ENCODE data around the gene RNU2-1. TPM values are rescaled to one million over a fixed set of nuclear protein-coding genes. Genes with fewer than 3 reads are reported as not detected.

RNU2-1 gene
- total and polyA plus RNA-seq, 2 experiments from 2014 or later, result 11.2 TPM; not detected in 1

DNA sequence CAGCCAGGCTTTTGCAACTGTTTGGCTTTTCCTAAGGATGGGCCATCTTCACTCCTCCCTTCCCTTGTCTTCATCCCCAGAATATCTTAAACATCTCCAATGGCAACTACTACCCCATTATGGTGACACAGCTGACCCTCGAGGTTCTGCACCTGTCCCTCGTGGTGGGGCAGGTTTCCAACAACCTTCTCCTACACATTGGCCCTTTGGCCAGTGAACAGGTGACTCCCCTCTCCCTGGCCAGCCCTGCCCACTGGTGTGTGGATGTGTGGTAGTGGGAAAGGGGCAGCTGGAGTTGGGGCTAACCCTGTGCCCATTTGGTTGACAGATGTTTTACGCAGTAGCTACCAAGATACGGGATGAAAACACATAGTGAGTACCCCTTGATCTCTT is 17.4 kb downstream of the RNU2-1 start:
- Mint-ChIP-seq H3K36me3 (ENCODE audit: low read depth) (peaks cover 3% of the 10 kb centered on the region; the same call in 1 of the 3 replicates), H3K27ac (no peak overlapping the region), H3K4me3 (no peak overlapping the region), H3K27me3 (ENCODE audit: insufficient read depth, low read depth, poor library complexity) (peaks cover 7% of the 10 kb centered on the region), H3K4me1 (peaks cover 10% of the 10 kb centered on the region), H3K9me3 (no peaks in the 10 kb centered on the region; the same call in 2 of the 3 replicates)
- Histone ChIP-seq H2AFZ (no peak overlapping the region), H3K4me3 (no peak overlapping the region), H3K36me3 (ENCODE audit: insufficient read depth) (no peaks in the 10 kb centered on the region), H3K9me2 (ENCODE audit: insufficient read depth) (no peaks in the 10 kb centered on the region), H3K79me2 (replicated peaks; ENCODE audit: insufficient read depth) (no peaks in the 10 kb centered on the region), H3K27me3 (ENCODE audit: insufficient read depth) (no peaks in the 10 kb centered on the region), H3K4me1 (ENCODE audit: insufficient read depth) (peaks cover 12% of the 10 kb centered on the region), H3K4me2 (no peak overlapping the region), H4K20me1 (replicated peaks; ENCODE audit: insufficient read depth) (no peaks in the 10 kb centered on the region), H3K27ac (ENCODE audit: low read depth) (no peak overlapping the region), H3F3A (replicated peaks; ENCODE audit: low read depth) (no peaks in the 10 kb centered on the region)
- no peak for TF ChIP-seq EZH2phosphoT487 (IDR thresholded peaks at IDR 0.05; ENCODE audit: unreplicated experiment)
- TF ChIP-seq, protein P1, sequence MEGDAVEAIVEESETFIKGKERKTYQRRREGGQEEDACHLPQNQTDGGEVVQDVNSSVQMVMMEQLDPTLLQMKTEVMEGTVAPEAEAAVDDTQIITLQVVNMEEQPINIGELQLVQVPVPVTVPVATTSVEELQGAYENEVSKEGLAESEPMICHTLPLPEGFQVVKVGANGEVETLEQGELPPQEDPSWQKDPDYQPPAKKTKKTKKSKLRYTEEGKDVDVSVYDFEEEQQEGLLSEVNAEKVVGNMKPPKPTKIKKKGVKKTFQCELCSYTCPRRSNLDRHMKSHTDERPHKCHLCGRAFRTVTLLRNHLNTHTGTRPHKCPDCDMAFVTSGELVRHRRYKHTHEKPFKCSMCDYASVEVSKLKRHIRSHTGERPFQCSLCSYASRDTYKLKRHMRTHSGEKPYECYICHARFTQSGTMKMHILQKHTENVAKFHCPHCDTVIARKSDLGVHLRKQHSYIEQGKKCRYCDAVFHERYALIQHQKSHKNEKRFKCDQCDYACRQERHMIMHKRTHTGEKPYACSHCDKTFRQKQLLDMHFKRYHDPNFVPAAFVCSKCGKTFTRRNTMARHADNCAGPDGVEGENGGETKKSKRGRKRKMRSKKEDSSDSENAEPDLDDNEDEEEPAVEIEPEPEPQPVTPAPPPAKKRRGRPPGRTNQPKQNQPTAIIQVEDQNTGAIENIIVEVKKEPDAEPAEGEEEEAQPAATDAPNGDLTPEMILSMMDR (conservative IDR thresholded peaks at IDR 0.05; ENCODE audit: low read depth in 2 of 2), result no peak
- no peak for TF ChIP-seq NANOG (IDR thresholded peaks at IDR 0.05; ENCODE audit: borderline replicate concordance)
- TF ChIP-seq, protein P2, sequence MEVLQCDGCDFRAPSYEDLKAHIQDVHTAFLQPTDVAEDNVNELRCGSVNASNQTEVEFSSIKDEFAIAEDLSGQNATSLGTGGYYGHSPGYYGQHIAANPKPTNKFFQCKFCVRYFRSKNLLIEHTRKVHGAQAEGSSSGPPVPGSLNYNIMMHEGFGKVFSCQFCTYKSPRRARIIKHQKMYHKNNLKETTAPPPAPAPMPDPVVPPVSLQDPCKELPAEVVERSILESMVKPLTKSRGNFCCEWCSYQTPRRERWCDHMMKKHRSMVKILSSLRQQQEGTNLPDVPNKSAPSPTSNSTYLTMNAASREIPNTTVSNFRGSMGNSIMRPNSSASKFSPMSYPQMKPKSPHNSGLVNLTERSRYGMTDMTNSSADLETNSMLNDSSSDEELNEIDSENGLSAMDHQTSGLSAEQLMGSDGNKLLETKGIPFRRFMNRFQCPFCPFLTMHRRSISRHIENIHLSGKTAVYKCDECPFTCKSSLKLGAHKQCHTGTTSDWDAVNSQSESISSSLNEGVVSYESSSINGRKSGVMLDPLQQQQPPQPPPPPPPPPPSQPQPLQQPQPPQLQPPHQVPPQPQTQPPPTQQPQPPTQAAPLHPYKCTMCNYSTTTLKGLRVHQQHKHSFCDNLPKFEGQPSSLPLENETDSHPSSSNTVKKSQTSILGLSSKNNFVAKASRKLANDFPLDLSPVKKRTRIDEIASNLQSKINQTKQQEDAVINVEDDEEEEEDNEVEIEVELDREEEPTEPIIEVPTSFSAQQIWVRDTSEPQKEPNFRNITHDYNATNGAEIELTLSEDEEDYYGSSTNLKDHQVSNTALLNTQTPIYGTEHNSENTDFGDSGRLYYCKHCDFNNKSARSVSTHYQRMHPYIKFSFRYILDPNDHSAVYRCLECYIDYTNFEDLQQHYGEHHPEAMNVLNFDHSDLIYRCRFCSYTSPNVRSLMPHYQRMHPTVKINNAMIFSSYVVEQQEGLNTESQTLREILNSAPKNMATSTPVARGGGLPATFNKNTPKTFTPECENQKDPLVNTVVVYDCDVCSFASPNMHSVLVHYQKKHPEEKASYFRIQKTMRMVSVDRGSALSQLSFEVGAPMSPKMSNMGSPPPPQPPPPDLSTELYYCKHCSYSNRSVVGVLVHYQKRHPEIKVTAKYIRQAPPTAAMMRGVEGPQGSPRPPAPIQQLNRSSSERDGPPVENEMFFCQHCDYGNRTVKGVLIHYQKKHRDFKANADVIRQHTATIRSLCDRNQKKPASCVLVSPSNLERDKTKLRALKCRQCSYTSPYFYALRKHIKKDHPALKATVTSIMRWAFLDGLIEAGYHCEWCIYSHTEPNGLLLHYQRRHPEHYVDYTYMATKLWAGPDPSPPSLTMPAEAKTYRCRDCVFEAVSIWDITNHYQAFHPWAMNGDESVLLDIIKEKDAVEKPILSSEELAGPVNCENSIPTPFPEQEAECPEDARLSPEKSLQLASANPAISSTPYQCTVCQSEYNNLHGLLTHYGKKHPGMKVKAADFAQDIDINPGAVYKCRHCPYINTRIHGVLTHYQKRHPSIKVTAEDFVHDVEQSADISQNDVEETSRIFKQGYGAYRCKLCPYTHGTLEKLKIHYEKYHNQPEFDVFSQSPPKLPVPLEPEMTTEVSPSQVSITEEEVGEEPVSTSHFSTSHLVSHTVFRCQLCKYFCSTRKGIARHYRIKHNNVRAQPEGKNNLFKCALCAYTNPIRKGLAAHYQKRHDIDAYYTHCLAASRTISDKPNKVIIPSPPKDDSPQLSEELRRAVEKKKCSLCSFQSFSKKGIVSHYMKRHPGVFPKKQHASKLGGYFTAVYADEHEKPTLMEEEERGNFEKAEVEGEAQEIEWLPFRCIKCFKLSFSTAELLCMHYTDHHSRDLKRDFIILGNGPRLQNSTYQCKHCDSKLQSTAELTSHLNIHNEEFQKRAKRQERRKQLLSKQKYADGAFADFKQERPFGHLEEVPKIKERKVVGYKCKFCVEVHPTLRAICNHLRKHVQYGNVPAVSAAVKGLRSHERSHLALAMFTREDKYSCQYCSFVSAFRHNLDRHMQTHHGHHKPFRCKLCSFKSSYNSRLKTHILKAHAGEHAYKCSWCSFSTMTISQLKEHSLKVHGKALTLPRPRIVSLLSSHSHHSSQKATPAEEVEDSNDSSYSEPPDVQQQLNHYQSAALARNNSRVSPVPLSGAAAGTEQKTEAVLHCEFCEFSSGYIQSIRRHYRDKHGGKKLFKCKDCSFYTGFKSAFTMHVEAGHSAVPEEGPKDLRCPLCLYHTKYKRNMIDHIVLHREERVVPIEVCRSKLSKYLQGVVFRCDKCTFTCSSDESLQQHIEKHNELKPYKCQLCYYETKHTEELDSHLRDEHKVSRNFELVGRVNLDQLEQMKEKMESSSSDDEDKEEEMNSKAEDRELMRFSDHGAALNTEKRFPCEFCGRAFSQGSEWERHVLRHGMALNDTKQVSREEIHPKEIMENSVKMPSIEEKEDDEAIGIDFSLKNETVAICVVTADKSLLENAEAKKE (CRISPR knock-in tag; IDR thresholded peaks at IDR 0.05), result no peak
- no peak for TF ChIP-seq ZNF114 (CRISPR knock-in tag; IDR thresholded peaks at IDR 0.05)
- no peak for TF ChIP-seq STAT1 (IDR thresholded peaks at IDR 0.05; ENCODE audit: unreplicated experiment)
- no peak for TF ChIP-seq EZH2 (IDR thresholded peaks at IDR 0.05; ENCODE audit: low read depth, unreplicated experiment)
- TF ChIP-seq CREB1 (CRISPR knock-in tag; IDR thresholded peaks at IDR 0.05; ENCODE audit: low read depth), result no peak
- TF ChIP-seq POLR2AphosphoS5 (IDR thresholded peaks at IDR 0.05; ENCODE audit: low read depth), result no peak
- TF ChIP-seq, protein P3, sequence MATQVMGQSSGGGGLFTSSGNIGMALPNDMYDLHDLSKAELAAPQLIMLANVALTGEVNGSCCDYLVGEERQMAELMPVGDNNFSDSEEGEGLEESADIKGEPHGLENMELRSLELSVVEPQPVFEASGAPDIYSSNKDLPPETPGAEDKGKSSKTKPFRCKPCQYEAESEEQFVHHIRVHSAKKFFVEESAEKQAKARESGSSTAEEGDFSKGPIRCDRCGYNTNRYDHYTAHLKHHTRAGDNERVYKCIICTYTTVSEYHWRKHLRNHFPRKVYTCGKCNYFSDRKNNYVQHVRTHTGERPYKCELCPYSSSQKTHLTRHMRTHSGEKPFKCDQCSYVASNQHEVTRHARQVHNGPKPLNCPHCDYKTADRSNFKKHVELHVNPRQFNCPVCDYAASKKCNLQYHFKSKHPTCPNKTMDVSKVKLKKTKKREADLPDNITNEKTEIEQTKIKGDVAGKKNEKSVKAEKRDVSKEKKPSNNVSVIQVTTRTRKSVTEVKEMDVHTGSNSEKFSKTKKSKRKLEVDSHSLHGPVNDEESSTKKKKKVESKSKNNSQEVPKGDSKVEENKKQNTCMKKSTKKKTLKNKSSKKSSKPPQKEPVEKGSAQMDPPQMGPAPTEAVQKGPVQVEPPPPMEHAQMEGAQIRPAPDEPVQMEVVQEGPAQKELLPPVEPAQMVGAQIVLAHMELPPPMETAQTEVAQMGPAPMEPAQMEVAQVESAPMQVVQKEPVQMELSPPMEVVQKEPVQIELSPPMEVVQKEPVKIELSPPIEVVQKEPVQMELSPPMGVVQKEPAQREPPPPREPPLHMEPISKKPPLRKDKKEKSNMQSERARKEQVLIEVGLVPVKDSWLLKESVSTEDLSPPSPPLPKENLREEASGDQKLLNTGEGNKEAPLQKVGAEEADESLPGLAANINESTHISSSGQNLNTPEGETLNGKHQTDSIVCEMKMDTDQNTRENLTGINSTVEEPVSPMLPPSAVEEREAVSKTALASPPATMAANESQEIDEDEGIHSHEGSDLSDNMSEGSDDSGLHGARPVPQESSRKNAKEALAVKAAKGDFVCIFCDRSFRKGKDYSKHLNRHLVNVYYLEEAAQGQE (IDR thresholded peaks at IDR 0.05; ENCODE audit: unreplicated experiment), result no peak
- TF ChIP-seq JUNB (IDR thresholded peaks at IDR 0.05; ENCODE audit: unreplicated experiment), result no peak
- TF ChIP-seq, protein P4, sequence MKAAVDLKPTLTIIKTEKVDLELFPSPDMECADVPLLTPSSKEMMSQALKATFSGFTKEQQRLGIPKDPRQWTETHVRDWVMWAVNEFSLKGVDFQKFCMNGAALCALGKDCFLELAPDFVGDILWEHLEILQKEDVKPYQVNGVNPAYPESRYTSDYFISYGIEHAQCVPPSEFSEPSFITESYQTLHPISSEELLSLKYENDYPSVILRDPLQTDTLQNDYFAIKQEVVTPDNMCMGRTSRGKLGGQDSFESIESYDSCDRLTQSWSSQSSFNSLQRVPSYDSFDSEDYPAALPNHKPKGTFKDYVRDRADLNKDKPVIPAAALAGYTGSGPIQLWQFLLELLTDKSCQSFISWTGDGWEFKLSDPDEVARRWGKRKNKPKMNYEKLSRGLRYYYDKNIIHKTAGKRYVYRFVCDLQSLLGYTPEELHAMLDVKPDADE (IDR thresholded peaks at IDR 0.05), result no peak
- TF ChIP-seq ZNF331 (CRISPR knock-in tag; IDR thresholded peaks at IDR 0.05; ENCODE audit: low read depth), result no peak
- DNase-seq (ENCODE audit: low spot score) (no peak), ATAC-seq (no peak)

Data from GM23338 (cell line).